H9 (cell line): ENCODE measurements around the gene ADAMTS15. TPM values are rescaled to one million over a fixed set of nuclear protein-coding genes. Genes with fewer than 3 reads are reported as not detected.

ENCODE experiments used
- DNase-seq: peaks from one replicate; pipeline ENCODE4 v3.0.0-alpha.2; 2017
- H2AFZ ChIP-seq: one replicate; pipeline ENCODE4 v1.6.1; 2013; ENCODE audit warnings: mild to moderate bottlenecking, low read length, control low read depth, moderate library complexity
- H2AK5ac ChIP-seq: 2 replicates; pipeline ENCODE4 v1.6.1; 2013; ENCODE audit warnings: low read length, control low read depth, mixed read lengths; ENCODE audit not compliant: insufficient read length
- H2BK120ac ChIP-seq: one replicate; pipeline ENCODE4 v1.6.1; 2013; ENCODE audit warnings: low read depth, mild to moderate bottlenecking, low read length, control low read depth, inconsistent platforms; ENCODE audit not compliant: poor library complexity, severe bottlenecking
- H2BK12ac ChIP-seq: 2 replicates; pipeline ENCODE4 v1.6.1; 2013; ENCODE audit warnings: low read length, control low read depth, mixed read lengths, low read depth; ENCODE audit not compliant: insufficient read length
- H2BK15ac ChIP-seq: 2 replicates; pipeline ENCODE4 v1.6.1; 2013; ENCODE audit warnings: low read depth, low read length, control low read depth
- H2BK20ac ChIP-seq: one replicate; pipeline ENCODE4 v1.6.1; 2013; ENCODE audit warnings: low read depth, mild to moderate bottlenecking, low read length, control low read depth, inconsistent platforms; ENCODE audit not compliant: poor library complexity, severe bottlenecking
- H2BK5ac ChIP-seq: 2 replicates; pipeline ENCODE4 v1.6.1; 2013; ENCODE audit warnings: low read length, control low read depth, mixed read lengths; ENCODE audit not compliant: insufficient read length
- H3K14ac ChIP-seq: 2 replicates; pipeline ENCODE4 v1.6.1; 2013; ENCODE audit warnings: low read length, control low read depth; ENCODE audit not compliant: insufficient read depth
- H3K18ac ChIP-seq: 2 replicates; pipeline ENCODE4 v1.6.1; 2013; ENCODE audit warnings: low read depth, mild to moderate bottlenecking, mixed read lengths, low read length, control low read depth; ENCODE audit not compliant: insufficient read length
- H3K23ac ChIP-seq: 2 replicates; pipeline ENCODE4 v1.6.1; 2013; ENCODE audit warnings: low read length, control low read depth, mixed read lengths, low read depth; ENCODE audit not compliant: insufficient read length
- H3K23me2 ChIP-seq: 2 replicates; pipeline ENCODE4 v1.6.1; 2013; ENCODE audit warnings: low read depth, mild to moderate bottlenecking, mixed read lengths, low read length, control low read depth; ENCODE audit not compliant: insufficient read length, poor library complexity, severe bottlenecking
- H3K27ac ChIP-seq: 2 replicates; pipeline ENCODE4 v1.5.1; 2013; ENCODE audit warnings: low read length, control low read depth, mixed read lengths, low read depth; ENCODE audit not compliant: insufficient read length
- H3K27me3 ChIP-seq: 2 replicates; pipeline ENCODE4 v1.6.1; 2013; ENCODE audit warnings: low read length, control low read depth, inconsistent platforms; ENCODE audit not compliant: insufficient read depth
- H3K4ac ChIP-seq: 2 replicates; pipeline ENCODE4 v1.6.1; 2013; ENCODE audit warnings: low read depth, mild to moderate bottlenecking, control low read depth, inconsistent platforms, low read length, moderate library complexity
- H3K4me1 ChIP-seq: 2 replicates; pipeline ENCODE4 v1.6.1; 2013; ENCODE audit warnings: low read length, control low read depth, inconsistent platforms; ENCODE audit not compliant: insufficient read depth
- H3K4me2 ChIP-seq: 2 replicates; pipeline ENCODE4 v1.6.1; 2013; ENCODE audit warnings: low read length, control low read depth, mixed read lengths; ENCODE audit not compliant: insufficient read length, insufficient read depth
- H3K56ac ChIP-seq: 2 replicates; pipeline ENCODE4 v1.6.1; 2013; ENCODE audit warnings: low read depth, mild to moderate bottlenecking, mixed read lengths, low read length, control low read depth; ENCODE audit not compliant: insufficient read length
- H3K79me1 ChIP-seq: 2 replicates; pipeline ENCODE4 v1.6.1; 2013; ENCODE audit warnings: low read depth, mild to moderate bottlenecking, moderate library complexity, low read length, control low read depth, inconsistent platforms; ENCODE audit not compliant: insufficient read depth, poor library complexity, severe bottlenecking
- H3K79me2 ChIP-seq: 2 replicates; pipeline ENCODE4 v1.6.1; 2013; ENCODE audit warnings: low read length, control low read depth, inconsistent platforms; ENCODE audit not compliant: insufficient read depth
- H3K9ac ChIP-seq: 2 replicates; pipeline ENCODE4 v1.6.1; 2013; ENCODE audit warnings: low read length, control low read depth, mixed read lengths; ENCODE audit not compliant: insufficient read length; ENCODE audit errors: extremely low read depth
- H3K9me3 ChIP-seq: one replicate; pipeline ENCODE4 v1.6.1; 2013; ENCODE audit warnings: low read depth, low read length, inconsistent platforms; ENCODE audit not compliant: control insufficient read depth
- H3T11ph ChIP-seq: one replicate; pipeline ENCODE4 v1.6.1; 2013; ENCODE audit warnings: mild to moderate bottlenecking, low read length, control low read depth, inconsistent platforms
- H4K20me1 ChIP-seq: one replicate; pipeline ENCODE4 v1.6.1; 2013; ENCODE audit not compliant: control insufficient read depth, insufficient read length, insufficient read depth
- H4K5ac ChIP-seq: 2 replicates; pipeline ENCODE4 v1.6.1; 2013; ENCODE audit warnings: low read depth, mild to moderate bottlenecking, mixed read lengths, low read length, control low read depth; ENCODE audit not compliant: insufficient read length
- H4K8ac ChIP-seq: replicated peaks from 2 replicates; pipeline ENCODE4 v1.6.1; 2013; ENCODE audit warnings: low read length, control low read depth, mixed read lengths, low read depth; ENCODE audit not compliant: insufficient read length
- H4K91ac ChIP-seq: 2 replicates; pipeline ENCODE4 v1.6.1; 2013; ENCODE audit warnings: low read depth, mild to moderate bottlenecking, moderate library complexity, mixed read lengths, low read length, control low read depth; ENCODE audit not compliant: insufficient read length
- H3K27ac Mint-ChIP-seq, 3 experiments: 2 replicates in 2 of 3; 3 replicates in 1 of 3; pipeline ENCODE4 v1.8.0; 2020 to 2021; ENCODE audit warnings: mixed read lengths in 3 of 3, mild to moderate bottlenecking in 1 of 3, moderate library complexity in 1 of 3
- H3K27me3 Mint-ChIP-seq: 2 replicates; pipeline ENCODE4 v1.8.0; 2021; ENCODE audit warnings: low read depth, mild to moderate bottlenecking, moderate library complexity, mixed read lengths
- H3K36me3 Mint-ChIP-seq, 3 experiments: 2 replicates in 2 of 3; 3 replicates in 1 of 3; pipeline ENCODE4 v1.8.0; 2020 to 2021; ENCODE audit warnings: low read depth in 3 of 3, mixed read lengths in 3 of 3; ENCODE audit not compliant: insufficient read depth in 1 of 3
- H3K4me1 Mint-ChIP-seq, 2 experiments: 2 replicates each; pipeline ENCODE4 v1.8.0; 2020; ENCODE audit warnings: mixed read lengths in 2 of 2
- H3K4me3 Mint-ChIP-seq, 2 experiments: 2 replicates in 1 of 2; 3 replicates in 1 of 2; pipeline ENCODE4 v1.8.0; 2020 to 2021; ENCODE audit warnings: mild to moderate bottlenecking in 2 of 2, mixed read lengths in 2 of 2, moderate library complexity in 1 of 2
- H3K9me3 Mint-ChIP-seq, 2 experiments: 2 replicates in 1 of 2; 3 replicates in 1 of 2; pipeline ENCODE4 v1.8.0; 2020; ENCODE audit warnings: mild to moderate bottlenecking in 2 of 2, mixed read lengths in 2 of 2, moderate library complexity in 1 of 2
- CTCF ChIP-seq: fragments of 200-600 bp; sonication (generic); conservative IDR thresholded peaks from 3 replicates; pipeline ENCODE4 v1.8.0; 2021; ENCODE audit warnings: antibody characterized with exemption, mild to moderate bottlenecking
- WGBS: extraction: QIAGEN DNeasy Blood & Tissue Kit; methylation state at CpG from one replicate; pipeline ENCODE4 v1.1.7; 2013; ENCODE audit warnings: missing lambda C conversion rate, low lambda C conversion rate, mixed read lengths; ENCODE audit not compliant: insufficient read length; ENCODE audit errors: extremely low coverage; 5-methylcytosine and 5-hydroxymethylcytosine counted together
- long read RNA-seq: library from polyadenylated mRNA; unstranded; transcript quantifications from one replicate; pipeline ENCODE4 v2.0.0, GENCODE V29; 2020
- total RNA-seq: library from RNA; stranded (reverse); gene quantifications from 2 replicates; pipeline ENCODE4 v1.2.1, GENCODE V29; 2021

The ADAMTS15 gene
- 1.3 and 1.5 TPM in 2 replicates for total RNA-seq
- long read RNA-seq, partial matches to known transcripts, result 1 of 2 reads
- long read RNA-seq, other reads (novel, unspliced or antisense), result 1 of 2 reads

GRCh38 chr11:130448416-130449309 is at the start of gene ADAMTS15:
Gene ADAMTS15 (plus strand): TSS chr11:130448645. CDS start chr11:130448974, 329 bp downstream.
- H2AK5ac ChIP-seq, result no peak within 1 kb of the TSS
- no peak within 1 kb of the TSS for H3T11ph ChIP-seq
- no peak for TF ChIP-seq CTCF
- H3K4me2 ChIP-seq, result peak within 1 kb of the TSS; percentile 87
- H3K27ac ChIP-seq, result no peak within 1 kb of the TSS
- no peaks in the 10 kb centered on the region for H3K79me2 ChIP-seq
- H3K23ac ChIP-seq, result no peak within 1 kb of the TSS
- no peak within 1 kb of the TSS for H3K56ac ChIP-seq
- H3K4ac ChIP-seq, result no peak within 1 kb of the TSS
- peaks cover 18% of the 10 kb centered on the region; the same call in 1 of the 2 replicates for H3K27me3 ChIP-seq
- no peak within 1 kb of the TSS for H2BK5ac ChIP-seq
- H3K4me1 ChIP-seq, result no peaks in the 10 kb centered on the region
- H4K8ac ChIP-seq, result no peak within 1 kb of the TSS
- no peak within 1 kb of the TSS for H4K91ac ChIP-seq
- no peak within 1 kb of the TSS for H2BK15ac ChIP-seq
- H3K18ac ChIP-seq, result no peak within 1 kb of the TSS
- peaks cover 2 to 4% of the 10 kb centered on the region in 2 experiments; a peak in 4 of 5 replicates for H3K9me3 Mint-ChIP-seq
- no peaks in the 10 kb centered on the region for H3K79me1 ChIP-seq
- H3K14ac ChIP-seq, result 0 out of 2 replicates have a peak within 1 kb of the TSS, but pooled peaks have one; percentile 8
- H4K20me1 ChIP-seq, result no peaks in the 10 kb centered on the region
- no peaks in the 10 kb centered on the region for H3K36me3 Mint-ChIP-seq
- no peak within 1 kb of the TSS for H2BK12ac ChIP-seq
- no peak within 1 kb of the TSS for H3K9ac ChIP-seq
- H2BK20ac ChIP-seq, result no peak within 1 kb of the TSS
- DNase-seq, result peak; percentile 97
- H3K27ac Mint-ChIP-seq, result no peak within 1 kb of the TSS; a peak in 1 of 7 replicates
- WGBS, result no CpG with 5 or more reads among the region's 75 CpGs
- H4K5ac ChIP-seq, result no peak within 1 kb of the TSS
- H3K23me2 ChIP-seq, result peaks cover 20% of the 10 kb centered on the region
- H2BK120ac ChIP-seq, result no peak within 1 kb of the TSS
- H3K4me3 Mint-ChIP-seq, result peak within 1 kb of the TSS; percentile 73 to 87
- H3K9me3 ChIP-seq, result no peaks in the 10 kb centered on the region
- no peak within 1 kb of the TSS for H2AFZ ChIP-seq
- H3K27me3 Mint-ChIP-seq, result peaks cover 93% of the 10 kb centered on the region
- peaks cover 8 to 11% of the 10 kb centered on the region in 2 experiments for H3K4me1 Mint-ChIP-seq
